ENCODE data around the gene RCOR3.
"Not testable (repeated sequence)": the region's sequence is repeated elsewhere in the genome, so short reads cannot be mapped to it uniquely, and the experiment has no call there.

The RCOR3 gene

DNA sequence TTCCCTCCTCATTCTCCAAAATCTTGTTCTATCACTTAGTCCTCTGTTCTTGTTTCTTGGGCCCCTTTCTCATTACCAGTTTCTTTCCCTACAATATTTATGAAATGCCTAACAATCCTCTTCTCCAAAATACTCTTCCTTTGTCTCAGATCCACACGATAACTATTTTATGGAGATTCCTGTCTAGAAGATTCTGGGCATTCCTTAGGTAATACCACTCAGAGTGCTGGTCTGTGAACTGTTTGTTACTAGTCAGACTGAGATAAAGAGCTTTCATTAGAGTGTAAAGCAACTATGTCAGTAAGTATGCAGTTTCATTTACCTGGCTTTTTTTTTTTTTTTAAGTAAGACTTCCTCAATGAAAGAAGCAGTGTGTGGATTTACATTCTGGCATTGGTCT lies 18.1 kb upstream of the RCOR3 start:
- no peak overlapping the region for H3K4me3 Mint-ChIP-seq
- H3K36me3 Mint-ChIP-seq (ENCODE audit: insufficient read depth) = no peaks in the 10 kb centered on the region
- H3K27me3 Mint-ChIP-seq = peaks cover 15 to 20% of the 10 kb centered on the region in 2 donors
- ATAC-seq (replicated peaks) (no peak), DNase-seq (no peak)
- no peak overlapping the region for H3K27ac Mint-ChIP-seq
- no peaks in the 10 kb centered on the region for H3K9me3 Mint-ChIP-seq
- H3K4me1 Mint-ChIP-seq (ENCODE audit: low read depth in 2 of 2) = no peaks in the 10 kb centered on the region

DNA sequence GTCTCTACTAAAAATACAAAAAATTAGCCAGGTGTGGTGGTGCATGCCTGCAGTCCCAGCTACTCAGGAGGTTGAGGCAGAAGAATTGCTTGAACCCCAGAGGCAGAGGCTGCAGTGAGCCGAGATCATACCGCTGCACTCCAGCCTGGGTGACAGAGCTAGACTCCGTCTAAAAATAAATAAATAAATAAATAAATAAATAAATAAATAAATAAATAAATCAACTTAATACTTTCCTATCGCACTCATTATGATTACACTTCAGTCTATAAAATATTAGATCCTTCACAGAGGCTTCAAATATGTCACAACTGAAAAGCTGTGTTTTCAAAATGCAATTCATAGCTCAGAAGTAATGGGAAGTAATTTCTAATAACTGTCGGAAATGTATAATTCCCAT lies 15.5 kb upstream of the RCOR3 start:
- H3K4me1 Mint-ChIP-seq (ENCODE audit: low read depth in 2 of 2); H3K9me3 Mint-ChIP-seq; H3K4me3 Mint-ChIP-seq; H3K36me3 Mint-ChIP-seq (ENCODE audit: insufficient read depth); H3K27ac Mint-ChIP-seq; ATAC-seq (replicated peaks); DNase-seq: not testable (repeated sequence)
- H3K27me3 Mint-ChIP-seq = peaks cover 26 to 28% of the 10 kb centered on the region in 2 donors

DNA sequence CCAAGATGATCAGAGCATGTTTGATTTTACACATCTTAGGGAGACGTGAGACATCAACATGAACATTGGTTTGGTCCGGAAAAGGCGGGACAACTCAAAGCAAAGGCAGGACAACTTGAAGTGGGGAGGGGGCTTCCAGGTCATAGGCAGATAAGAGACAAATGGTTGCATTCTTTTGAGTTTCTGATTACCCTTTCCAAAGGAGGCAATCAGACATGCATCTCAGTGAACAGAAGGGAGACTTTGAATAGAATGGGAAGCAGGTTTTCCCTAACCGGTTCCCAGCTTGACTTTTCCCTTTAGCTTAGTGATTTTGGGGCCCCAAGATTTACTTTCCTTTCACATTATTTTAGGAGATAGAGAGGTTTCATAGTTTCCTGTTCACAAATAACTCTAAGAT lies 12.6 kb upstream of the RCOR3 start:
- not testable (repeated sequence) for H3K9me3 Mint-ChIP-seq

DNA sequence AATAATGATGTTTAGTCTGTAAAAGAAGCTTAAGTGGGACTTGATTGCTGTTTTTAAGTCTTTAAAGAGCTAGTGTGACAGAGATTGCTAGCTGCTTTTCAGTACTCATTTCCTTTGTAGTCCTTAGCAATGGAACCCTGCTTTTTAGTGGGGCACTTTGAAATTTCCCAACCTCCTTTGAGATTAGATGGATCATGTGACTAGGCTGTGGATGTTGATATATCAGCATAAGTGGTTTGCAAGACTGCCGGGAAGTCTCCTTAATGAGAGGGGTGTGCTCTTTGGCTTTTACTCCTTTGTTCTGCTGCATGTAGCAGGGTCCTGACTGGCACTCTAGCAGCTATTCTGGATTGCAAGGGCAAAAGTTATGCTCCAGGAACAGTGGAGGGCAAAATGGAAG lies 11.2 kb upstream of the RCOR3 start:
- no peak for DNase-seq
- Mint-ChIP-seq H3K27me3 (peaks cover 19 to 28% of the 10 kb centered on the region in 2 donors), H3K27ac (no peak overlapping the region), H3K9me3 (no peaks in the 10 kb centered on the region), H3K4me3 (no peak overlapping the region), H3K4me1 (ENCODE audit: low read depth in 2 of 2) (no peaks in the 10 kb centered on the region), H3K36me3 (ENCODE audit: insufficient read depth) (no peaks in the 10 kb centered on the region)
- no peak for ATAC-seq (replicated peaks)

More for the DNA sequence above, 12.6 kb upstream of the RCOR3 start:
- not testable (repeated sequence) for H3K4me3 Mint-ChIP-seq; H3K36me3 Mint-ChIP-seq (ENCODE audit: insufficient read depth); DNase-seq; ATAC-seq (replicated peaks); H3K27ac Mint-ChIP-seq; H3K4me1 Mint-ChIP-seq (ENCODE audit: low read depth in 2 of 2)
- H3K27me3 Mint-ChIP-seq = peaks cover 19 to 28% of the 10 kb centered on the region in 2 donors

DNA sequence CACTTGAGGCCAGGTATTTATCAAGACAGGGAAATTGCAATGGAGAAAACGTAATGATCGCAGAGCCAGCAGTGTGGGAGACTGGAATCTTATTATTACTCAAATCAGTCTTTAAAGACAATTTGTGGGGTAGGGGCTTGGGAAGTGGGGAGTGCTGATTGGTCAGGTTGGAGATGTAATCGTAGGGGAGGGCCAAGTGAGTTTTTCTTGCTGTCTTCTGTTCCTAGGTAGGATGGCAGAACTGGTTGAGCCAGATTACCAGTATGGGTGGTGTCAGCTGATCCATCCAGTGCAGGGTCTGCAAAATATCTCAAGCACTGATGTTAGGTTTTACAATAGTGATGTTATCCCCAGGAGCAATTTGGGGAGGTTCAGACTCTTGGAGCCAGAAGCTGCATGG lies 9.6 kb upstream of the RCOR3 start:
- not testable (repeated sequence) for H3K27ac Mint-ChIP-seq; DNase-seq; H3K36me3 Mint-ChIP-seq (ENCODE audit: insufficient read depth); H3K9me3 Mint-ChIP-seq; H3K4me3 Mint-ChIP-seq; ATAC-seq (replicated peaks); H3K4me1 Mint-ChIP-seq (ENCODE audit: low read depth in 2 of 2)
- peaks cover 11 to 17% of the 10 kb centered on the region in 2 donors for H3K27me3 Mint-ChIP-seq

DNA sequence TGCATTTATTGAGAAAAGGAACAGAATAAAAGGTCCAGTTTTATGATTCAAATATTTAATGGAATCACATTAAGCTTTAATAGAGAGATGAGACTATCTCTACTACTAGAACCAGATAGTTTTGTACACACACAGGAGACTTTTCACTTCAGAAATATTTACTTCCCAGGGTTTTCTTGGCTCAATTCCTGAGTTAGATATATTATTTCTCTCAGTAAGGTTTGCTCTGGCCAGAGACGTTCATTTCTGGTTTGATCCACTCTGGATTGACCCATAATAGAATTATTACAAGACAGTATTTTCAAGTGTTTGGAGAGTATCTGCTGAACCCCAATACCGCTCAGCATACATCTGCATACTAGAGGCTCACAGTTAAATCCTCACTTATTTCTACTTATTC lies 1.3 kb upstream of the RCOR3 start:
- H3K27me3 Mint-ChIP-seq = no peaks in the 10 kb centered on the region
- ATAC-seq (replicated peaks) (no peak), DNase-seq (no peak)
- peaks cover 14 to 17% of the 10 kb centered on the region in 2 donors for H3K4me1 Mint-ChIP-seq (ENCODE audit: low read depth in 2 of 2)
- peaks cover 33% of the 10 kb centered on the region for H3K36me3 Mint-ChIP-seq (ENCODE audit: insufficient read depth)
- peak overlapping the region; percentile 87 to 92 for H3K27ac Mint-ChIP-seq
- peak overlapping the region; percentile 89 to 93 for H3K4me3 Mint-ChIP-seq
- no peaks in the 10 kb centered on the region for H3K9me3 Mint-ChIP-seq

DNA sequence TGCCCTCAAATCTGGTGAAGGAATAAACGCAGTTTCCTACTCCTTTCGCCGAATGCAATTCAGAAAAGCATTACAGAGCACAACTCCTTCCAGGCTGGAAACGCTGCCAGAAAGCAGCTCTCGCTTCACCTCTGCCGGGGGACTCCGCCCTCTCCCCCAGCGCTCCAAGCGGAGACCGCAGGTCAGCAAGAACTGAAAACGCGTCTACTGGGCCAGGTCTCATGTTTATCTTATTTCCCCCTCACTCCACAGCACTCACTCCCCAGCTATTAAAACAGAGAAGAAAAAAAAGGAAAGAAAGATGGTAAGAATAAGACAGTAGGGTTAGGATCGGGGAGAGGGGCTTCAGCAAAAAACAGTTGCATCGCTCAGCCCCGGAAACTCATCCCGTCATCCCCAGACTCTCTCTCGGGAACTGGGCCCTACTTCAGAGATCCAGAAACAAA lies 833 bp upstream of the RCOR3 start:
- Mint-ChIP-seq H3K27ac (peak overlapping the region; percentile 87 to 92), H3K4me1 (ENCODE audit: low read depth in 2 of 2) (peaks cover 14 to 17% of the 10 kb centered on the region in 2 donors), H3K36me3 (ENCODE audit: insufficient read depth) (peaks cover 36% of the 10 kb centered on the region), H3K9me3 (no peaks in the 10 kb centered on the region), H3K27me3 (no peaks in the 10 kb centered on the region), H3K4me3 (peak overlapping the region; percentile 89 to 93)
- ATAC-seq (replicated peaks) (peak; percentile 29), DNase-seq (peak; percentile 50 to 55 (median 53))

DNA sequence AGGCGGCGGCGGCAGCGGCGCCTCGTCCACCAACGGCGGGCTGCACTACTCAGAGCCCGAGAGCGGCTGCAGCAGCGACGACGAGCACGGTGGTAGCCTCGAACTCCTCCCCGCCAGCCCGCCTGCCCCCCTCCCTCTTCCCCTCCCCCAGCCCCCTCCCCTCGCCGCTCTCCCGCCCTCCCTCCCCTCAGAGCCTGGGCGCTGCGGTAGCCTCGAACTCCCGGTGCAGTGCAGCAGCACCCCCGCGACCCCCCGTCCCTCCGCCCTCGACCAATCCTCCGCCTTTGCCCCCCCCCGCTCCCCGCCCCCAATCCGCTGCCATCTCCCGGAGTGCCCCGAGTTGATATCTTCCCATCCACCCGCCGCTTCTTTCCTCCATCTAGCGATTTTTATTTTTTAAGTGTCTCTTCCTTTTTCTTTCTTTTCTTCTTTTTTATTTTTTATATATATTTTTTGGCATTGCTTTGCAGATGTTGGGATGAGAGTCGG lies 516 bp downstream of the RCOR3 start:
- Mint-ChIP-seq H3K27ac (peak overlapping the region; percentile 87 to 92), H3K27me3 (no peaks in the 10 kb centered on the region), H3K9me3 (no peaks in the 10 kb centered on the region), H3K4me3 (peak overlapping the region; percentile 89 to 93), H3K4me1 (ENCODE audit: low read depth in 2 of 2) (peaks cover 18 to 25% of the 10 kb centered on the region in 2 donors), H3K36me3 (ENCODE audit: insufficient read depth) (peaks cover 48% of the 10 kb centered on the region)
- ATAC-seq (replicated peaks) (peak; percentile 28), DNase-seq (no peak)

DNA sequence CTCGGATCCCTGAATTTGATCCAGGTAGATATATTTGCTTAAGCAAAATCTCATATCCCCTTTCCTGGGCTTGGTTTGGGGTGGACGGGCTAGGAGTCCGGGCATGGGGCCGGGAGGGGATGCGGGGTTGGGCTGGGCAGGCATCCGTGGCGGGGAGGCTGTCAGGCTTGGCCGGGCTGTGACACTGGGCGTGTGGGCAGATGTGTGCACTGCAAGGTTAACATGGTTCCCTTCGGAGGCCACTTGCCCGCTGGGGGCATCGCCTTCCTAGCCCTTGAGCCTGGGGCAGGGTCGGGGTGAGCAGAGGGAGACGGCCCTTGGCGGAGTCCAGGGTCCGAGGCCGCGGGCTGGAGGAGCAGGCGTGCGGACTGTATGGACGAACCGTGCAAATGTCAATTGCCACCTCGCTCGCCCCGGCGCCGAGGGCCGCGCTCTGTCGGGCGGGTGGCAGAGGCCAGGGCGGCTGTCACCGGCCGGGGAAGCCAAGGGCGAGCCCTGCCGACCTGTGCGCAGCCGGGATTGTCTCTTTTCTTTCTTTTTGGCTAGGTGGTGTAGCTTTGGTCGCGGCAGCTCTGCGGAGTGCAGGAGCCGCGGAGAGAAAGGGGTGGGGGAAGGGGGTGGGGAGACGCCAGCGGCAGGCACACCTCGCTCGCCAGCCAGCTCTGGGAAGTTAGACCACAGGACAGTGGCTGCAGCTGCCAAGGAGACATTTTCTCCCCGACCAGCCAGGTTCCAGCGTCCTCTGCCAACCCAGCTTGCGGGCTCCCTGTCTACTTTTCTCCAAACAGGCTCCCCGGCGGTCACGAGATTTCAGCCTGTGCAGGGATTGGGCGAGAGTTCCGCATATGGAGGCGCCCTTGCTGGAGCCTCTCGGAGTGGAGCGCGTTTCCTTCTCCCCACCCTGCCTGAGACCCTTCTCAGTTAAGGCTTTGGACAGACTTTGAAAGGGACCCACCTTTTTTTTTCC lies 1.3 kb downstream of the RCOR3 start:
- Mint-ChIP-seq H3K9me3 (no peaks in the 10 kb centered on the region), H3K4me3 (peak overlapping the region; percentile 89 to 93), H3K36me3 (ENCODE audit: insufficient read depth) (peaks cover 54% of the 10 kb centered on the region), H3K27ac (peak overlapping the region; percentile 87 to 92), H3K27me3 (no peaks in the 10 kb centered on the region), H3K4me1 (ENCODE audit: low read depth in 2 of 2) (peaks cover 21 to 27% of the 10 kb centered on the region in 2 donors)
- peak; percentile 35 to 53 (median 37) for DNase-seq
- peak; percentile 21 for ATAC-seq (replicated peaks)

DNA sequence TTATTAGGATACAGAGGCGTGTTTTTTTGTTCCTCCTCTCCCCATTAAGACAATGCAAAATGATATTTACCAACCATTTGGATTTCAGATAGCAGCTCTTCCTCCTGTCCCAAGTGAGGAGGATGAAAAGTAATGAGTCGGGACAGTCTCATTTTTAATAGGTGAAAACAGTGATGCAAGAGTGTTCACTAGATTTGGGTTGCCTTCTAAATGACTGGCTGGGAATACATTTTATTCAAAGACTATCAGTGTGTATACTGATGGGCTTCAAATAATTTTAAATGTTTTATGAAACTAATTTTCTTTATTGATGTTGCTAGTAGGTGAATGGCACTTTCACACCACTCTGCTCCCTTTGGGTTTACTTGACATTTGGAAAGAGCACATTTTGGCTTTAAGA lies 2.1 kb downstream of the RCOR3 start:
- no peaks in the 10 kb centered on the region for H3K9me3 Mint-ChIP-seq
- H3K4me1 Mint-ChIP-seq (ENCODE audit: low read depth in 2 of 2) = peaks cover 23 to 31% of the 10 kb centered on the region in 2 donors
- H3K27ac Mint-ChIP-seq = peak overlapping the region; percentile 87 to 92
- no peaks in the 10 kb centered on the region for H3K27me3 Mint-ChIP-seq
- peaks cover 54% of the 10 kb centered on the region for H3K36me3 Mint-ChIP-seq (ENCODE audit: insufficient read depth)
- peak overlapping the region; percentile 89 to 93 for H3K4me3 Mint-ChIP-seq
- ATAC-seq (replicated peaks) (no peak), DNase-seq (no peak)

DNA sequence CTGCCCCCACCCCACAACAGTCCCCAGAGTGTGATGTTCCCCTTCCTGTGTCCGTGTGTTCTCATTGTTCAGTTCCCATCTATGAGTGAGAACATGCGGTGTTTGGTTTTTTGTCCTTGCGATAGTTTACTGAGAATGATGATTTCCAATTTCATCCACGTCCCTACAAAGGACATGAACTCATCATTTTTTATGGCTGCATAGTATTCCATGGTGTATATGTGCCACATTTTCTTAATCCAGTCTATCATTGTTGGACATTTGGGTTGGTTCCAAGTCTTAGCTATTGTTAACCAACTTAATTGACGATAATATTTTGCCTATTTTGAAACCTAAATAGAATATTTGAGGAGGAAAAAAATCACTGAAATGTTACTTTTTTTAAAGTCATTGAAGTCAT lies 3.9 kb downstream of the RCOR3 start:
- Mint-ChIP-seq H3K36me3 (ENCODE audit: insufficient read depth) (peaks cover 63% of the 10 kb centered on the region), H3K4me1 (ENCODE audit: low read depth in 2 of 2) (peaks cover 22 to 38% of the 10 kb centered on the region in 2 donors)
- not testable (repeated sequence) for H3K27ac Mint-ChIP-seq; H3K27me3 Mint-ChIP-seq; DNase-seq; H3K4me3 Mint-ChIP-seq; ATAC-seq (replicated peaks); H3K9me3 Mint-ChIP-seq

DNA sequence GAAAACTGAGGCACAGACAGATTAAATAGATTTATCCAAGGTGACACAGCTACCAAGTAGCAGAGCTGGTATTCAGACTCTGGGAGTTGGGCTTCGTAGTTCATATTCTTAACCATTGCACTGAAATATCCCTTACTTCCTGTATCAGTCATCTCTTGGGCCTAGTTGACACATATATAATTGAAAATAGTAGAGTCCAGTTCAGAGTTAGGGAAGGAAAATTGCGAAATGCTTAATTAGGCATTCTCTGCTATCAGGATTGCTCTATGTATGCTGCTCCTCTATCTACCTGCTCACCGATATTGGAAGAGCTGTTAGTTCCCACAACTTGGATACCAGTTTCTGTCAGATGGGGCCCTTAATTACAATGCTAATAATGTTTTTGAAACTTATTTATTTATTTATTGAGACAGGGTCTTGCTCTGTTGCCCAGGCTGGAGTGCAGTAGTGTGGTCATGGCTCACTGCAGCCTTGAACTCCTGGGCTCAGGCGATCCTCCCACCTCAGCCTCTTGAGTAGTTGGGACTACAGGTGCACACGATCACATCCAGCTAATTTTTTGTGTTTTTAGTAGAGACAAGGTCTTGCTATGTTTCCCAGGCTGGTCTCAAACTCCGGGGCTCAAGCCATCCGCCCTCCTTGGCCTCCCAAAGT lies 8.2 kb downstream of the RCOR3 start:
- Mint-ChIP-seq H3K27me3 (no peaks in the 10 kb centered on the region), H3K36me3 (ENCODE audit: insufficient read depth) (peaks cover 55% of the 10 kb centered on the region), H3K4me1 (ENCODE audit: low read depth in 2 of 2) (peaks cover 10 to 27% of the 10 kb centered on the region in 2 donors), H3K4me3 (no peak overlapping the region), H3K27ac (peak overlapping the region in 1 of 2 donors; percentile 52), H3K9me3 (no peaks in the 10 kb centered on the region)
- DNase-seq (no peak), ATAC-seq (replicated peaks) (no peak)

DNA sequence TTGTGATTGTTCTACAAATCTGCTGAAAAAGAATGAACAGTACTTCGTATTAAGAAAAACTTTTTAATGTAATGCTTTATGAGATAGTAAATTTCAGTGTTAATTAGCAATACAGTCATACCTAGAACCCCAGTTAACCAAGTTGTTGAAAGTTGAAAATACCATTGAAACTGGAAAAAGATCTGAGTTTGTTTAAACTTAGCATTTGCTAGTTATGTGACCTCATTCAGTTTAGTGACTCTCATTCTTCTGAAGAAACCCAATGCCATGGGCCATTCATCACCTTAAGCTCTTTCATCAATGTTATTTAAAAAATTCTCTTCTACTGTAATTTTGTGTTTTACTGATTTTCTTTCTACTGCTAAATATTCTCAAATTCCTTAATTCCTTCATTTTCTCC lies 20.2 kb downstream of the RCOR3 start:
- H3K4me1 Mint-ChIP-seq (ENCODE audit: low read depth in 2 of 2) = no peaks in the 10 kb centered on the region
- no peak overlapping the region for H3K4me3 Mint-ChIP-seq
- no peak for DNase-seq
- no peaks in the 10 kb centered on the region for H3K9me3 Mint-ChIP-seq
- H3K27ac Mint-ChIP-seq = no peak overlapping the region
- no peaks in the 10 kb centered on the region for H3K27me3 Mint-ChIP-seq
- H3K36me3 Mint-ChIP-seq (ENCODE audit: insufficient read depth) = peaks cover 34% of the 10 kb centered on the region
- no peak for ATAC-seq (replicated peaks)
